Hepatocyte (in vitro differentiated cells): Measurements from ENCODE around the gene CDS2. TPM values are rescaled to one million over a fixed set of nuclear protein-coding genes. Genes with fewer than 3 reads are reported as not detected.

Experiments used
- DNase-seq: peaks from one replicate; pipeline ENCODE4 v3.0.0-alpha.2; 2016; ENCODE audit warnings: low spot score
- H2AFZ ChIP-seq: fragments of 200-600 bp; sonication (generic); 2 replicates; pipeline ENCODE4 v1.6.0; 2016; ENCODE audit warnings: antibody characterized with exemption, mild to moderate bottlenecking
- H3K27ac ChIP-seq: fragments of 200-600 bp; sonication (generic); 2 replicates; pipeline ENCODE4 v1.5.1; 2016; ENCODE audit warnings: mild to moderate bottlenecking
- H3K27me3 ChIP-seq: fragments of 200-600 bp; sonication (generic); 2 replicates; pipeline ENCODE4 v1.6.1; 2016
- H3K36me3 ChIP-seq: fragments of 200-600 bp; sonication (generic); replicated peaks from 2 replicates; pipeline ENCODE4 v1.5.1; 2016; ENCODE audit warnings: low read depth; ENCODE audit not compliant: insufficient read depth
- H3K4me1 ChIP-seq: fragments of 200-600 bp; sonication (generic); 2 replicates; pipeline ENCODE4 v1.5.1; 2016; ENCODE audit warnings: mild to moderate bottlenecking, moderate library complexity; ENCODE audit not compliant: insufficient read depth
- H3K4me2 ChIP-seq: fragments of 200-600 bp; sonication (generic); 2 replicates; pipeline ENCODE4 v1.6.0; 2016
- H3K4me3 ChIP-seq: fragments of 200-600 bp; sonication (generic); 2 replicates; pipeline ENCODE4 v1.5.1; 2016; ENCODE audit warnings: mild to moderate bottlenecking
- H3K79me2 ChIP-seq: fragments of 200-600 bp; sonication (generic); 2 replicates; pipeline ENCODE4 v1.6.0; 2017; ENCODE audit warnings: mild to moderate bottlenecking
- H3K9me2 ChIP-seq: fragments of 200-600 bp; sonication (generic); replicated peaks from 2 replicates; pipeline ENCODE4 v1.6.0; 2017; ENCODE audit warnings: mild to moderate bottlenecking; ENCODE audit not compliant: insufficient read depth
- H3K9me3 ChIP-seq: fragments of 200-600 bp; sonication (generic); 2 replicates; pipeline ENCODE4 v1.5.1; 2016; ENCODE audit warnings: low read depth, mild to moderate bottlenecking
- H4K20me1 ChIP-seq: fragments of 200-600 bp; sonication (generic); 2 replicates; pipeline ENCODE4 v1.6.0; 2016; ENCODE audit warnings: mild to moderate bottlenecking; ENCODE audit not compliant: insufficient read depth, poor library complexity, severe bottlenecking
- CTCF ChIP-seq: fragments of 200-600 bp; sonication (generic); IDR thresholded peaks from 2 replicates; pipeline ENCODE4 v1.5.1; 2016; ENCODE audit warnings: antibody characterized with exemption, mild to moderate bottlenecking; ENCODE audit not compliant: poor library complexity
- EZH2 ChIP-seq: fragments of 200-600 bp; sonication (generic); IDR thresholded peaks from 2 replicates; pipeline ENCODE4 v1.6.1; 2016; ENCODE audit warnings: antibody characterized with exemption, mild to moderate bottlenecking, borderline replicate concordance
- EZH2phosphoT487 ChIP-seq: fragments of 200-600 bp; sonication (generic); IDR thresholded peaks from one replicate; pipeline ENCODE4 v1.6.1; 2018; ENCODE audit warnings: antibody characterized with exemption, mild to moderate bottlenecking, low read depth, moderate library complexity; ENCODE audit not compliant: unreplicated experiment, severe bottlenecking
- WGBS: methylation state at CpG from one replicate; pipeline ENCODE4 v1.1.6; 2016; ENCODE audit warnings: low lambda C conversion rate; ENCODE audit errors: missing lambda C conversion rate; 5-methylcytosine and 5-hydroxymethylcytosine counted together
- polyA plus RNA-seq: library from polyadenylated mRNA; unstranded; fragments of >200 nt; fragmentation: Nextera tagmentation; extraction: Ambion mirVana; gene quantifications from 2 replicates; pipeline ENCODE4 v1.2.1, GENCODE V29; 2016
- total RNA-seq: library from RNA; depleted of rRNA; stranded (reverse); fragments of >200 nt; gene quantifications from 2 replicates; pipeline ENCODE4 v1.2.3, GENCODE V29; 2014

CDS2 gene
- total and polyA plus RNA-seq, 2 experiments from 2014 or later: 27.0 to 48.9 TPM

- peaks cover 86% of the 10 kb centered on the region for H3K79me2 ChIP-seq
- no peak overlapping the region for H3K4me3 ChIP-seq
Observed at GRCh38 chr20:5148581-5148980, 21.8 kb downstream of the CDS2 start.

GRCh38 chr20:5149892-5150225, 23.1 kb downstream of the CDS2 start:
- H3K4me1 ChIP-seq: peaks cover 37% of the 10 kb centered on the region
- peaks cover 84% of the 10 kb centered on the region for H3K79me2 ChIP-seq
- H3K27ac ChIP-seq: peak overlapping the region; percentile 87
- H3K27me3 ChIP-seq: no peaks in the 10 kb centered on the region
- H4K20me1 ChIP-seq: no peaks in the 10 kb centered on the region
- WGBS: 88% methylated on average over 3 of the region's 3 CpGs
- no peak overlapping the region for H2AFZ ChIP-seq
- no peaks in the 10 kb centered on the region for H3K36me3 ChIP-seq
- peak overlapping the region; percentile 24 for H3K4me2 ChIP-seq
- no peak overlapping the region for H3K4me3 ChIP-seq
- no peaks in the 10 kb centered on the region for H3K9me3 ChIP-seq
- no peak for DNase-seq
- no peaks in the 10 kb centered on the region for H3K9me2 ChIP-seq
- no peak for TF ChIP-seq EZH2phosphoT487
- no peak for TF ChIP-seq EZH2

More at GRCh38 chr20:5148581-5148980, 21.8 kb downstream of the CDS2 start:
- Histone ChIP-seq H3K4me1 (peaks cover 30% of the 10 kb centered on the region), H4K20me1 (no peaks in the 10 kb centered on the region), H3K27ac (no peak overlapping the region), H3K9me2 (no peaks in the 10 kb centered on the region), H2AFZ (no peak overlapping the region), H3K36me3 (no peaks in the 10 kb centered on the region), H3K9me3 (no peaks in the 10 kb centered on the region), H3K27me3 (no peaks in the 10 kb centered on the region), H3K4me2 (no peak overlapping the region)
- WGBS: 87% methylated on average over 6 of the region's 6 CpGs
- DNase-seq: no peak
- TF ChIP-seq EZH2 (no peak), CTCF (no peak), EZH2phosphoT487 (no peak)

GRCh38 chr20:5150226-5151076, 23.6 kb downstream of the CDS2 start:
- WGBS: 83% methylated on average over 13 of the region's 13 CpGs
- TF ChIP-seq EZH2: no peak
- no peak for TF ChIP-seq EZH2phosphoT487
- TF ChIP-seq CTCF: no peak
- Histone ChIP-seq H3K36me3 (no peaks in the 10 kb centered on the region), H3K4me1 (peaks cover 37% of the 10 kb centered on the region), H3K27ac (peak overlapping the region; percentile 87), H4K20me1 (no peaks in the 10 kb centered on the region), H3K27me3 (no peaks in the 10 kb centered on the region), H3K79me2 (peaks cover 85% of the 10 kb centered on the region), H3K4me2 (peak overlapping the region; percentile 24), H3K4me3 (no peak overlapping the region), H3K9me3 (no peaks in the 10 kb centered on the region), H3K9me2 (no peaks in the 10 kb centered on the region), H2AFZ (no peak overlapping the region)
- DNase-seq: peak; percentile 32

GRCh38 chr20:5153152-5153467, 26.3 kb downstream of the CDS2 start:
- DNase-seq: no peak
- no peaks in the 10 kb centered on the region for H3K9me2 ChIP-seq
- peak overlapping the region; percentile 89 for H3K27ac ChIP-seq
- H3K4me3 ChIP-seq: no peak overlapping the region
- peak overlapping the region; percentile 62 for H3K4me2 ChIP-seq
- H3K36me3 ChIP-seq: no peaks in the 10 kb centered on the region
- TF ChIP-seq EZH2phosphoT487 (no peak), EZH2 (no peak), CTCF (no peak)
- WGBS: 87% methylated on average over 3 of the region's 3 CpGs
- no peak overlapping the region for H2AFZ ChIP-seq
- no peaks in the 10 kb centered on the region for H3K27me3 ChIP-seq
- H4K20me1 ChIP-seq: peaks cover 4% of the 10 kb centered on the region
- no peaks in the 10 kb centered on the region for H3K9me3 ChIP-seq
- peaks cover 84% of the 10 kb centered on the region for H3K79me2 ChIP-seq
- H3K4me1 ChIP-seq: peaks cover 37% of the 10 kb centered on the region
